K562 (cell line): ENCODE data around the gene CLIC5. TPM values are rescaled to one million over a fixed set of nuclear protein-coding genes. Genes with fewer than 3 reads are reported as not detected.

Source experiments
- ATAC-seq: fragments of 200-7000 bp; cut with Tn5 transposase; 3 replicates; pipeline ENCODE4 v1.9.1; 2020; ENCODE audit warnings: moderate library complexity
- BruUV-seq: library from RNA; stranded (reverse); fragments of 400-500 nt; replicated peaks from 2 replicates; lab custom pipeline; 2021; lab: Mats Ljungman, UMichigan
- CTCF ChIA-PET: fragments of 300-600 bp; formaldehyde crosslinking; extraction: SDS; loops from one replicate; lab custom pipeline; 2021; ENCODE audit warnings: low intra/inter-chr PET ratio; lab: Yijun Ruan, JAX
- POLR2A ChIA-PET: fragments of 300-600, 350-650 bp; sonication (Branson Sonifier 250); formaldehyde crosslinking; extraction: SDS; loops from one replicate; lab custom pipeline; 2021; ENCODE audit warnings: antibody characterized with exemption, inconsistent platforms; lab: Yijun Ruan, JAX
- DNase-seq, 4 experiments: peaks; one replicate each; pipeline versions ENCODE4 v3.0.0 to v3.0.0-alpha.2; 2011 to 2018; ENCODE audit warnings: low spot score in 3 of 4, mixed read lengths in 3 of 4; ENCODE audit errors: extremely low read depth in 1 of 4
- FAIRE-seq: peaks from 2 replicates; lab custom pipeline; 2011; peaks lifted over from hg19 to GRCh38; lab: Jason Lieb, UNC
- H2AFZ ChIP-seq: 2 replicates; pipeline ENCODE4 v1.6.0; 2011; ENCODE audit warnings: low read depth, low read length, control low read depth, inconsistent platforms
- H3K27ac ChIP-seq: fragments of 200-600 bp; 3 replicates; pipeline ENCODE4 v1.8.0; 2011; ENCODE audit warnings: low read depth, mild to moderate bottlenecking, control low read depth, inconsistent platforms, low read length, moderate library complexity, mixed read lengths; ENCODE audit errors: extremely low read depth
- H3K27me3 ChIP-seq, 2 experiments: fragments of 300-600 bp in 1 of 2; 2 replicates in 1 of 2; 3 replicates in 1 of 2; pipeline versions ENCODE4 v1.6.0 to v1.8.0; 2011; ENCODE audit warnings: inconsistent platforms in 2 of 2, low read length in 2 of 2, mild to moderate bottlenecking in 1 of 2, mixed read lengths in 1 of 2, moderate library complexity in 1 of 2; ENCODE audit not compliant: control insufficient read depth in 2 of 2, insufficient read depth in 2 of 2
- H3K36me3 ChIP-seq: fragments of 300-600 bp; 3 replicates; pipeline ENCODE4 v1.8.0; 2011; ENCODE audit warnings: mild to moderate bottlenecking, low read length, inconsistent platforms; ENCODE audit not compliant: control insufficient read depth, insufficient read depth
- H3K4me1 ChIP-seq, 2 experiments: fragments of 200-600 bp in 1 of 2; replicated peaks in 1 of 2; 2 replicates in 1 of 2; 3 replicates in 1 of 2; pipeline versions ENCODE4 v1.5.1 to v1.8.0; 2011; ENCODE audit warnings: inconsistent platforms in 2 of 2, low read length in 2 of 2, mild to moderate bottlenecking in 1 of 2, mixed read lengths in 1 of 2, moderate library complexity in 1 of 2; ENCODE audit not compliant: control insufficient read depth in 2 of 2, insufficient read depth in 2 of 2
- H3K4me2 ChIP-seq: 2 replicates; pipeline ENCODE4 v1.6.1; 2011; ENCODE audit warnings: low read length, control low read depth, inconsistent platforms, mixed read lengths; ENCODE audit not compliant: insufficient read depth
- H3K4me3 ChIP-seq: fragments of 200-600 bp; sonication (generic), shearing (Covaris generic); 2 replicates; pipeline ENCODE4 v1.5.1; 2016; ENCODE audit warnings: control low read depth, inconsistent platforms
- H3K79me2 ChIP-seq: fragments of 200-600 bp; 3 replicates; pipeline ENCODE4 v1.8.0; 2011; ENCODE audit warnings: low read length, inconsistent platforms; ENCODE audit not compliant: control insufficient read depth, insufficient read depth
- H3K9ac ChIP-seq, 2 experiments: 2 replicates each; pipeline versions ENCODE4 v1.6.0 to v1.6.1; 2011; ENCODE audit warnings: low read depth in 2 of 2, low read length in 2 of 2, control low read depth in 1 of 2, inconsistent platforms in 1 of 2, mild to moderate bottlenecking in 1 of 2, mixed read lengths in 1 of 2; ENCODE audit not compliant: insufficient read depth in 1 of 2
- H3K9me1 ChIP-seq: one replicate; pipeline ENCODE4 v1.6.0; 2011; ENCODE audit warnings: inconsistent platforms, mild to moderate bottlenecking, low read length, moderate library complexity; ENCODE audit not compliant: control insufficient read depth, insufficient read depth
- H3K9me3 ChIP-seq: replicated peaks from 2 replicates; pipeline ENCODE4 v1.5.1; 2011; ENCODE audit warnings: low read depth, low read length, inconsistent platforms; ENCODE audit not compliant: control insufficient read depth, insufficient read depth
- H4K20me1 ChIP-seq: replicated peaks from 2 replicates; pipeline ENCODE4 v1.6.1; 2011; ENCODE audit warnings: low read length, inconsistent platforms, mixed read lengths; ENCODE audit not compliant: control insufficient read depth, insufficient read depth
- LCOR ChIP-seq: sonication (generic); formaldehyde crosslinking; IDR thresholded peaks from 2 replicates; pipeline ENCODE4 v1.8.0; 2022; ENCODE audit warnings: mild to moderate bottlenecking, missing genetic modification reagents
- MED1 ChIP-seq: sonication (generic); formaldehyde crosslinking; IDR thresholded peaks from 2 replicates; pipeline ENCODE4 v1.8.1; 2023; ENCODE audit warnings: missing genetic modification reagents, borderline replicate concordance
- PHTF2 ChIP-seq: fragments of 250-450 bp; sonication (Bioruptor Pico); IDR thresholded peaks from 2 replicates; pipeline ENCODE4 v1.5.0; 2021; ENCODE audit warnings: mild to moderate bottlenecking
- ZBTB9 ChIP-seq: fragments of 450-650 bp; formaldehyde crosslinking; IDR thresholded peaks from 2 replicates; pipeline ENCODE4 v1.4.0; 2020; ENCODE audit warnings: mild to moderate bottlenecking, moderate library complexity
- ZNF165 ChIP-seq: fragments of 250-450 bp; sonication (Bioruptor Pico); IDR thresholded peaks from 2 replicates; pipeline ENCODE4 v1.4.0; 2020; ENCODE audit warnings: borderline replicate concordance
- WGBS: fragments of 100-300 bp; shearing (Covaris generic); methylation state at CpG from one replicate; pipeline ENCODE4 v1.1.6; 2016; ENCODE audit warnings: low coverage, mixed read lengths; ENCODE audit not compliant: insufficient coverage; ENCODE audit errors: missing lambda C conversion rate; 5-methylcytosine and 5-hydroxymethylcytosine counted together
- in situ Hi-C: fragments of 300-500 bp; cut with MboI; formaldehyde crosslinking; loops from 4 replicates; pipeline ENCODE4 v1.15.0; 2018; ENCODE audit warnings: inconsistent platforms, mixed read lengths
- intact Hi-C: fragments of 100-400 bp; cut with micrococcal nuclease; formaldehyde crosslinking; loops from 2 replicates; pipeline ENCODE4 v1.14.2; 2022
- polyA plus RNA-seq, 8 experiments: library from polyadenylated mRNA; depleted of rRNA in 4 of 8; stranded (reverse) in 5 of 8; unstranded in 3 of 8; fragments of >200 nt; fragmentation: Nextera tagmentation in 2 of 8; fragmentation: Illumina TruSeq in 1 of 8; extraction: Ambion mirVana in 2 of 8; extraction: Trizol in 1 of 8; gene quantifications; 2 replicates each; pipeline versions ENCODE4 v1.2.1 to v1.2.3, GENCODE V29; 2011 to 2014; ENCODE audit warnings: inconsistent platforms in 1 of 8, missing spikeins in 1 of 8
- total RNA-seq, 7 experiments: library from RNA; depleted of rRNA in 6 of 7; stranded (reverse); fragments of >200 nt in 6 of 7; fragmentation: Illumina TruSeq in 2 of 7; extraction: Trizol in 2 of 7; gene quantifications; 2 replicates each; pipeline versions ENCODE4 v1.2.1 to v1.2.3, GENCODE V29; 2011 to 2021; ENCODE audit warnings: low replicate concordance in 1 of 7

CLIC5 gene
- total and polyA plus RNA-seq, 9 of the 15 experiments (the other 6 are each of a cell fraction or from before 2014, with no cell fraction given), result 0.31 TPM; not detected in 8

GRCh38 chr6:46046558-46047174 is 31.0 kb upstream of the CLIC5 start:
- TF ChIP-seq ZBTB9 (no peak), PHTF2 (CRISPR knock-in tag) (no peak), LCOR (CRISPR knock-in tag) (no peak), MED1 (CRISPR knock-in tag) (no peak), ZNF165 (CRISPR knock-in tag) (no peak)
- Histone ChIP-seq H4K20me1 (no peaks in the 10 kb centered on the region), H3K4me1 (no peaks in the 10 kb centered on the region), H3K79me2 (no peaks in the 10 kb centered on the region), H3K9ac (no peak overlapping the region), H3K36me3 (no peaks in the 10 kb centered on the region), H3K9me3 (no peaks in the 10 kb centered on the region), H2AFZ (no peak overlapping the region), H3K9me1 (no peaks in the 10 kb centered on the region), H3K27me3 (no peaks in the 10 kb centered on the region), H3K4me3 (no peak overlapping the region), H3K4me2 (no peak overlapping the region), H3K27ac (no peak overlapping the region)
- intact Hi-C loops, result no loop called here
- CTCF ChIA-PET, result interaction anchor here (0.7 kb wide), 1 partner anchor 32 kb away, joined by 3 read pairs; no protein-coding TSS in a partner anchor
- FAIRE-seq (no peak), ATAC-seq (no peak), DNase-seq (no peak)
- 0% methylated on average over 5 of the region's 5 CpGs for WGBS
- no TSS peak for BruUV-seq
- POLR2A ChIA-PET, result no interaction called here
- in situ Hi-C loops, result no loop called here
